NOMO-1 (cell line): Measurements from ENCODE around the gene GNA12.

Experiments used
- DNase-seq, 2 experiments: peaks; one replicate each; lab custom pipeline; 2025; ENCODE audit not compliant: unreplicated experiment in 2 of 2; lab: John Stamatoyannopoulos, UW

The GNA12 gene

GRCh38 chr7:2786607-2787116, 57.4 kb downstream of the GNA12 start:
- no peak for DNase-seq

DNA sequence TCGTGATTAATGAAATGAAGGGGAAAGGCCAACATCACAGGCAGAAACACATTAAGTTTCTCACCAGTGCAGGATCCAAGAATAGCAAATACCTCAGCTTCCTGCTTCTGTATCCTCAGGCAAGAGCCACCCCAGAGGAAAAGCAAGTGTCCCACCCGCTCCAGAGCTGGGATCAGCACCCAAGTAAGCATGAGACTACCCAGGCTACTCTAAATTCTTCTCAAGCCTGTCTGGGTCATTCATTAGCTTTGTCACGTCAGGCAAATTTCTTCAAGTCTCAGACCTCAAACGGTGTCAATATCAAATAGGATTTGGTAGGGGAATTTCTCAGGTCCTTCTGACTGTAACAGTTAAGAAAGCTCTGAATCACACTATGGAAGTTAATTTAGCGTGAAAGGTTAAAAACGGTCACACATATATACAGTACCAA, 59.0 kb downstream of the GNA12 start:
- DNase-seq: no peak

DNA sequence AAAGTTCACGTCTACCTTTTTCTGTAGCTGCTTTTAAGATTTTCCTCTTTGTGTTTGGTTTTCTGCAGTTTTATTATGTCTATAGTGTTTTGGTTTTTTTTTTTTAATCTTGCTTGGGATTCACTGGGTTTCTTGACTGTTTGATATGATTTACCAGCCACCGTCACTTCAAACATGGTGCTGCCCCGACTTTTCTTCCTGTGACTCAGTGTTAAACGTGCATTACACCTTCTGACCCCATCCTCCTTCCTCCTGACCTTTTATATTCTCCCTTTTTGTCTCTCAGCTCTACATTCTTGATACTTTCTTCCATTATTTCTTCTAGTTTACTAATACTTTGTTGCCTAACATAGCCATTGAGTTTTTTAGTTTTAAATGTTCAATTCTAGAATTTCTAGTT, 61.5 kb downstream of the GNA12 start:
- DNase-seq: no peak

- DNase-seq: no peak
Measured at GRCh38 chr7:2782121-2782520, 62.0 kb downstream of the GNA12 start.

GRCh38 chr7:2781636-2782035, 62.5 kb downstream of the GNA12 start:
- no peak for DNase-seq

DNA sequence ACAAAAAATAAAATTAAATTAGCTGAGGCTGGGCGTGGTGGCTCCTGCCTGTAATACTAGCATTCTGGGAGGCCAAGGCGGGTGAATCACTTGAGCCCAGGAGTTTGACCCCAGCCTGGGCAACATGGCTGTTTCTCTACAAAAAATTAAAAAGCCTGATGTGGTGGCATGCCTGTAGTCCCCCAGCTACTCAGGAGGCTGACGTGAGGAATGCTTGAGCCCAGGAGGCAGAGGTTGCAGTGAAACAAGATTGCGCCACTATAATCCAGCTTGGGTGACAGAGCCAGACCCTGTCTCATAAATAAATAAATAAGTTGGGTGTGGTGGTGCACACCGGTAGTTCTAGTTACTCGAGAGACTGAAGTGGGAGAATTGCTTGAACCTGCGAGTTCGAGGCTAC, 65.1 kb downstream of the GNA12 start:
- no peak for DNase-seq

GRCh38 chr7:2777898-2778535, 66.1 kb downstream of the GNA12 start:
- no peak for DNase-seq

DNA sequence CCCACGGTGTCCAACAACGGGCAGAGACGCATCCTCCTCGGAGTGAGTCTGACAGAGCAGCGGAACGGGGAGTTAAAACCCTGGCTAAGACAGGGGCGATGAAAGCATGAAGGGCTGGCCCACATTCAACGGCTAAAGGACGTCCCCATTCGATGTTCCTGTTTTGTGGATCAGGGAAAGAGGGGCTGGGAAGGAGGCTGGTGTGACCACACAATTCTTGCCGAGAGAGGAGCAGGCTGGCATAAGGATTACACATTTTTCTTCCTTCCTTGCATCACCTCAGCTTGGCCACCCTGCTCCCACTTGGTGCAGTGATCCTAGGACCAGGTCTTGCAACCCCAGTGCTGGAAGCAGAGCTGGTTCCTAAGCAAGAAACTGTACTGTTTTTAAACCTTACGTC, 67.7 kb downstream of the GNA12 start:
- no peak for DNase-seq

DNA sequence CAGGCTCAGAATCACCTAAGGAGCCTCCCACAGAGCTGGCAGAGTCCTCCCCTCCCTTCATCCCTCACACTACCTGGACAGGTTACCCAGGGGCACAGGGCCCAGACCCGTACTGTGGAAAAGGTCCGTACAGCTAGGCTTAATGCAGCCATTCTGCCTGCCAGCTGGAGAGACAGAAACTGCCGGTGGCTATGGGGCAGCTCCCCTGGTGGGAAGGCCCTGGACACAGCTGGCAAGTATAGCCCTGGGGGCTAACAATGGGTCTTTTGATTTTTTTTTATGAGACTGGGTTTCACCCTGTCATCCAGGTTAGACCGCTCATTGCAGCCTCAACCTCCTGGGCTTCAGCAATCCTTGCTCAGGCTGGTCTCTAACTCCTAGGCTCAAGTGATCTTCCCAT, 68.3 kb downstream of the GNA12 start:
- DNase-seq: no peak

- DNase-seq: no peak
Measured at GRCh38 chr7:2775376-2775775, 68.7 kb downstream of the GNA12 start.

- DNase-seq: peak in 1 of 2 experiments; percentile 28
Measured at GRCh38 chr7:2774935-2775334, 69.2 kb downstream of the GNA12 start.

- DNase-seq: no peak
Measured at GRCh38 chr7:2774280-2774679, 69.8 kb downstream of the GNA12 start.

DNA sequence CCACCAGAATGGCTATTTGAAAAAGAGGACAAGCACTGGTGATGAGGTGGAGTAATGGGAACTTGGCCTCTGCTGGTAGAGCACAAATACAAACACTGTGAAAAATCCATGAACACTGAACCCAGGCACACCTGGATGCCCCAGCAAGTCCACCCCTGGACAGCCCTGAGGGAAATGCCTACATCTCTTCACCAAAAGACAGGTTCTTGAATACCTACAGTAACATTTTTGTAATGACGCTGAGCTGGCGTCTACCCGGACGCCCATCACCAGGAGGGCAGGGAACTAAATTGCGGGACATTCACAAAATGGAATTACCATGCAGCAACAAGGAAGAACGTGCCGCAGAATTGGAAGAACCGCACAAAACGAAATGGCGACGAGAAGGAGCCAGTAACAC, 70.5 kb downstream of the GNA12 start:
- no peak for DNase-seq

- no peak for DNase-seq
Measured at GRCh38 chr7:2771274-2771731, 72.8 kb downstream of the GNA12 start.

DNA sequence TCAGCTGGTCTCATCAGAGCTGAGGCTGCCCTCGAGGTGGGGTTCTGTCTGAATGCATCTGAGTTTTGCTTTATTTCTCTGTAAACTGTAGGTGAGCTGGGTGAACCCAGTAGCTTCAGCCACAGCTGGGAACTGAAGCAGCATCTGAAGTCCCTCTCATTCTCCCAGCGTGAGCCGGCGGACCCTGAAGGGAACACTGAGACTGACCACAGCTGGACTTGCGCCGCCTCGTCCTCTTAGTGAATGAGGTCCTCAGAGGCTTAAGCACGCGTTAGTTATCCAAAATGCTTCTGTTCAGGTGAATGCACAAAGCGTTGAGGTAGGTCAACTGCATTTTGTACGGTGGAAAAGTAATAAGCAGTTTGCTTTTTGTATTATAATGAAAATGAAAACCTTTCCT, 79.5 kb downstream of the GNA12 start:
- DNase-seq: no peak

- no peak for DNase-seq
Measured at GRCh38 chr7:2763597-2763996, 80.5 kb downstream of the GNA12 start.

GRCh38 chr7:2761801-2762497, 82.2 kb downstream of the GNA12 start:
- no peak for DNase-seq

GRCh38 chr7:2761131-2761624, 82.9 kb downstream of the GNA12 start:
- no peak for DNase-seq

- peak in 1 of 2 experiments; percentile 14 for DNase-seq
Measured at GRCh38 chr7:2760098-2760889, 83.8 kb downstream of the GNA12 start.

DNA sequence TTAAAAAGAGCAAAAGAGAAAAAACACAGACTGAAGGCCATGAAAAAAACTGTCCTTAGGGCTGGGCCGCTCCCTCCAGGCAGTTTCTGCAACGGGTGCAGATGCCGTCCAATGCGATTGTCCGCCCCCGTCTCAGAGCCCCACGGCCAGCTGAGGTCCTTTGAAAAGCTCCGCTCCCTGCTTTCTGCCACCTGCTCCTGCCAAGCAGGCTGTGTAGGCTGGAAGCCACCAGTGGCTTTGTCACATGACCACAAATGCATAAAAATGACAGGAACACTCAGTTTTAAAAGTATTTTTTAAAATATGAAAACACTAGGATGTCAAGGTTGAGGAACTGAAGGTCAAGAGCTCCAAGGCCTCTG, 84.4 kb downstream of the GNA12 start:
- DNase-seq: no peak
